Measurements from ENCODE around the gene HIF1AN.

DNA sequence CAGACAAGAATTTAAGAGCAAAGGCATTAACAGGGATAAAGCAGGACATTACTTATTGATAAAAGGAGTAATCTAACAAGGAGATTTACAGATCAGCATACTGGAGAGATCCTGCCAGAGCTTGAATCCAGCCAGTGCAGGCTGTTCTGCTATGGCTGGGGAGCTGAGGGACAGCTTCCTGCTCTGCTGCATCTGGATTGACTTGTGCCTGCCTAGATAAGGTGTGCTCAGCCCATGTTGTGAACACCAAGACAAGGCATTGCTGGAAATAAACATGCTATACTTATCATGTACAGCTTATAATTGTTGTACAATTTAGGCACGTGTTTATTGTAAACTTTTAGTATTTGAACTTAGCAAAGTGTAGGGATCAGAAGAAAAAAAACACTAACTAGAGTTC, 71.7 kb downstream of the HIF1AN start:
- TF ChIP-seq, protein P1, sequence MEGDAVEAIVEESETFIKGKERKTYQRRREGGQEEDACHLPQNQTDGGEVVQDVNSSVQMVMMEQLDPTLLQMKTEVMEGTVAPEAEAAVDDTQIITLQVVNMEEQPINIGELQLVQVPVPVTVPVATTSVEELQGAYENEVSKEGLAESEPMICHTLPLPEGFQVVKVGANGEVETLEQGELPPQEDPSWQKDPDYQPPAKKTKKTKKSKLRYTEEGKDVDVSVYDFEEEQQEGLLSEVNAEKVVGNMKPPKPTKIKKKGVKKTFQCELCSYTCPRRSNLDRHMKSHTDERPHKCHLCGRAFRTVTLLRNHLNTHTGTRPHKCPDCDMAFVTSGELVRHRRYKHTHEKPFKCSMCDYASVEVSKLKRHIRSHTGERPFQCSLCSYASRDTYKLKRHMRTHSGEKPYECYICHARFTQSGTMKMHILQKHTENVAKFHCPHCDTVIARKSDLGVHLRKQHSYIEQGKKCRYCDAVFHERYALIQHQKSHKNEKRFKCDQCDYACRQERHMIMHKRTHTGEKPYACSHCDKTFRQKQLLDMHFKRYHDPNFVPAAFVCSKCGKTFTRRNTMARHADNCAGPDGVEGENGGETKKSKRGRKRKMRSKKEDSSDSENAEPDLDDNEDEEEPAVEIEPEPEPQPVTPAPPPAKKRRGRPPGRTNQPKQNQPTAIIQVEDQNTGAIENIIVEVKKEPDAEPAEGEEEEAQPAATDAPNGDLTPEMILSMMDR (IDR thresholded peaks at IDR 0.05; ENCODE audit: poor library complexity), result no peak
- TF ChIP-seq EZH2 (IDR thresholded peaks at IDR 0.05; ENCODE audit: borderline replicate concordance) (no peak), EZH2phosphoT487 (IDR thresholded peaks at IDR 0.05; ENCODE audit: low read depth, severe bottlenecking, unreplicated experiment) (no peak)

Data from hepatocyte (in vitro differentiated cells).